GM21786 (cell line): ENCODE results near the gene ATG16L2.
"Not testable (repeated sequence)": the region's sequence is repeated elsewhere in the genome, so short reads cannot be mapped to it uniquely, and the experiment has no call there.

Experiments
- ATAC-seq: cut with Tn5 transposase; IDR thresholded peaks from one replicate; pipeline ENCODE4 v1.9.1; 2021; ENCODE audit not compliant: unreplicated experiment

Gene ATG16L2

GRCh38 chr11:72840780-72841179 is 26.6 kb downstream of the ATG16L2 start:
- no peak for ATAC-seq

GRCh38 chr11:72841397-72841796 is 27.2 kb downstream of the ATG16L2 start:
- no peak for ATAC-seq

- ATAC-seq = no peak
Measured at GRCh38 chr11:72842126-72842525, 27.9 kb downstream of the ATG16L2 start.

- no peak for ATAC-seq
Measured at GRCh38 chr11:72842653-72843330, 28.6 kb downstream of the ATG16L2 start.

- ATAC-seq = no peak
Measured at GRCh38 chr11:72844356-72844755, 30.1 kb downstream of the ATG16L2 start.

GRCh38 chr11:72848846-72849466 is 34.7 kb downstream of the ATG16L2 start:
- ATAC-seq = no peak

GRCh38 chr11:72850832-72851231 is 36.6 kb downstream of the ATG16L2 start:
- no peak for ATAC-seq

- ATAC-seq = no peak
Measured at GRCh38 chr11:72851726-72852125, 37.5 kb downstream of the ATG16L2 start.

- no peak for ATAC-seq
Measured at GRCh38 chr11:72856065-72856464, 41.9 kb downstream of the ATG16L2 start.

- ATAC-seq = no peak
Measured at GRCh38 chr11:72856551-72857345, 42.5 kb downstream of the ATG16L2 start.

GRCh38 chr11:72858267-72858666 is 44.1 kb downstream of the ATG16L2 start:
- ATAC-seq = not testable (repeated sequence)

- ATAC-seq = no peak
Measured at GRCh38 chr11:72859126-72859525, 44.9 kb downstream of the ATG16L2 start.

- no peak for ATAC-seq
Measured at GRCh38 chr11:72860010-72860409, 45.8 kb downstream of the ATG16L2 start.

- ATAC-seq = no peak
Measured at GRCh38 chr11:72860592-72860991, 46.4 kb downstream of the ATG16L2 start.

GRCh38 chr11:72863091-72863490 is 48.9 kb downstream of the ATG16L2 start:
- no peak for ATAC-seq

- ATAC-seq = no peak
Measured at GRCh38 chr11:72863916-72864315, 49.7 kb downstream of the ATG16L2 start.

GRCh38 chr11:72864702-72865655 is 50.8 kb downstream of the ATG16L2 start:
- no peak for ATAC-seq

- ATAC-seq = no peak
Measured at GRCh38 chr11:72867970-72868369, 53.8 kb downstream of the ATG16L2 start.

GRCh38 chr11:72869831-72870230 is 55.6 kb downstream of the ATG16L2 start:
- no peak for ATAC-seq

GRCh38 chr11:72871119-72871518 is 56.9 kb downstream of the ATG16L2 start:
- no peak for ATAC-seq

GRCh38 chr11:72872012-72872411 is 57.8 kb downstream of the ATG16L2 start:
- ATAC-seq = no peak
